ENCODE data around the gene ABCA4.

DNA sequence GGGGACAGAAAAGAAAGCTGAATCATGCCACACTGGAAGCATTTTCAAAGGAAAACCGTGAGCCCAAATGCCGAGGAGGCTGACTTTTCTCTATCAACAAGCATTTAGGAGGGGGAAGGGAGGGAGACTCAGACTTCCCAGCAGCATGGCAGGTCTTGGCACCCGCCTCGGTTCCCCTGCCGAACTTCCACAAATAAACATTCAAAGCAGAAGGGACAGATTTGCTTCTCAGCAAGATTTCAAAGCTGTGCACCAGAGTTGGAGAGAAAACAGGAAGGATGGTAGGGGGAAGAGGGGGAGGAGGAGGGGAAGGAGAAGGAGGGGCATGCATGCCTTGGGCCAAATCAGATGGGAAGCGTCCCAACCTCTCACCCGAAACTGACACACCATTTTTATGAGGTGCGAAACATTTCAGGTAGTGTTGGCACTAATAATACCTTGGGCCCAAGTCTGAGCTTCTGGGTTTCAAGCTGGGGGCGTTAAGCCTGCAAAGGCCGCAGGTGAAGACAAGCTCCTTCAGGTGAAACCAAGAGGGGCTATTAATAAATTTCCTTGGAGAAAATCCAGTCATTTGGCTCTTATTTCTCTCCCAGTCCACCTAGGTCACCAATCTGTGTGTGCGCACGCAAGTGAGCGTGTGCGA is 26.4 kb downstream of the ABCA4 start:
- TF ChIP-seq, protein P1, sequence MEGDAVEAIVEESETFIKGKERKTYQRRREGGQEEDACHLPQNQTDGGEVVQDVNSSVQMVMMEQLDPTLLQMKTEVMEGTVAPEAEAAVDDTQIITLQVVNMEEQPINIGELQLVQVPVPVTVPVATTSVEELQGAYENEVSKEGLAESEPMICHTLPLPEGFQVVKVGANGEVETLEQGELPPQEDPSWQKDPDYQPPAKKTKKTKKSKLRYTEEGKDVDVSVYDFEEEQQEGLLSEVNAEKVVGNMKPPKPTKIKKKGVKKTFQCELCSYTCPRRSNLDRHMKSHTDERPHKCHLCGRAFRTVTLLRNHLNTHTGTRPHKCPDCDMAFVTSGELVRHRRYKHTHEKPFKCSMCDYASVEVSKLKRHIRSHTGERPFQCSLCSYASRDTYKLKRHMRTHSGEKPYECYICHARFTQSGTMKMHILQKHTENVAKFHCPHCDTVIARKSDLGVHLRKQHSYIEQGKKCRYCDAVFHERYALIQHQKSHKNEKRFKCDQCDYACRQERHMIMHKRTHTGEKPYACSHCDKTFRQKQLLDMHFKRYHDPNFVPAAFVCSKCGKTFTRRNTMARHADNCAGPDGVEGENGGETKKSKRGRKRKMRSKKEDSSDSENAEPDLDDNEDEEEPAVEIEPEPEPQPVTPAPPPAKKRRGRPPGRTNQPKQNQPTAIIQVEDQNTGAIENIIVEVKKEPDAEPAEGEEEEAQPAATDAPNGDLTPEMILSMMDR (IDR thresholded peaks at IDR 0.05), result no peak
- TF ChIP-seq POLR2A (IDR thresholded peaks at IDR 0.05) (no peak), POLR2AphosphoS5 (IDR thresholded peaks at IDR 0.05) (peak; percentile 53 to 63), EP300 (IDR thresholded peaks at IDR 0.05) (peak in 2 of 4 donors; percentile 3 to 31)
